ENCODE results near the gene NUP214.

DNA sequence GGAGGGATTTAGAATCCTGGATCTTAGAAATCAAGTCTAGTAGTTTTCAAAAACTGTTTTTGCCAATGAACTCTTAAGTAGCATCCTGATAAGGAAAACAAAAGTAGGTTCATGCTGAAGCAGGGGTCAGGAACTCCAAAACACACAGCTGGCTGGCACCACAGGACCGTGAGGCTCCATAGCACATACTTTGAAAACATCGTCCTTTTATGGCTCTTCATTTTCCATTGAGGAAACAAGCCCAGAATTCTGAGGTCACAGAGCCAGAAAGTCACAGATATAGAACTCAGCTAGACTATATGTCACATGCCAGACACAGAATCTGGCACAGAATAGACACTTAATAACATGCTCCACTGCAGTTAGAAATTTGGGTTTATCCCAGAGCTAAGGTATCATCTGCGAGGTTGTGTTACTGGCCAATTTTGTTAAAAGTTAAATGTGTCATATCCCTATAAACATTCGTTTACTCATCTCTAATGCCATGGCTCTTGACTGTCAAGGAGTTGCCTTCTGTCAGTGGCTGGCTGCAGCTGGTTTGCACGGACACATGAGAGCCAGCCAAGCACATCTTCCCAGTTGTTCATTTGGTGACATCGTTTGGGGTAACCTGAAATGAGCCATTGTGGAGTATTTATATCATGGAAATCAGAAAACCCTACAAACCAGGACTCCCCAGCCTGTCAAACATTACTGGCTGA is 92.1 kb downstream of the NUP214 start:
- TF ChIP-seq, protein P1, sequence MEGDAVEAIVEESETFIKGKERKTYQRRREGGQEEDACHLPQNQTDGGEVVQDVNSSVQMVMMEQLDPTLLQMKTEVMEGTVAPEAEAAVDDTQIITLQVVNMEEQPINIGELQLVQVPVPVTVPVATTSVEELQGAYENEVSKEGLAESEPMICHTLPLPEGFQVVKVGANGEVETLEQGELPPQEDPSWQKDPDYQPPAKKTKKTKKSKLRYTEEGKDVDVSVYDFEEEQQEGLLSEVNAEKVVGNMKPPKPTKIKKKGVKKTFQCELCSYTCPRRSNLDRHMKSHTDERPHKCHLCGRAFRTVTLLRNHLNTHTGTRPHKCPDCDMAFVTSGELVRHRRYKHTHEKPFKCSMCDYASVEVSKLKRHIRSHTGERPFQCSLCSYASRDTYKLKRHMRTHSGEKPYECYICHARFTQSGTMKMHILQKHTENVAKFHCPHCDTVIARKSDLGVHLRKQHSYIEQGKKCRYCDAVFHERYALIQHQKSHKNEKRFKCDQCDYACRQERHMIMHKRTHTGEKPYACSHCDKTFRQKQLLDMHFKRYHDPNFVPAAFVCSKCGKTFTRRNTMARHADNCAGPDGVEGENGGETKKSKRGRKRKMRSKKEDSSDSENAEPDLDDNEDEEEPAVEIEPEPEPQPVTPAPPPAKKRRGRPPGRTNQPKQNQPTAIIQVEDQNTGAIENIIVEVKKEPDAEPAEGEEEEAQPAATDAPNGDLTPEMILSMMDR (IDR thresholded peaks at IDR 0.05): no peak
- no peak for TF ChIP-seq POLR2AphosphoS5 (IDR thresholded peaks at IDR 0.05)

Measured in prostate gland (tissue), 2 donors.